ENCODE results near the gene C1orf105. TPM values are rescaled to one million over a fixed set of nuclear protein-coding genes. Genes with fewer than 3 reads are reported as not detected.

Gene C1orf105
- total RNA-seq, 1 donor from 2014 or later: not detected

DNA sequence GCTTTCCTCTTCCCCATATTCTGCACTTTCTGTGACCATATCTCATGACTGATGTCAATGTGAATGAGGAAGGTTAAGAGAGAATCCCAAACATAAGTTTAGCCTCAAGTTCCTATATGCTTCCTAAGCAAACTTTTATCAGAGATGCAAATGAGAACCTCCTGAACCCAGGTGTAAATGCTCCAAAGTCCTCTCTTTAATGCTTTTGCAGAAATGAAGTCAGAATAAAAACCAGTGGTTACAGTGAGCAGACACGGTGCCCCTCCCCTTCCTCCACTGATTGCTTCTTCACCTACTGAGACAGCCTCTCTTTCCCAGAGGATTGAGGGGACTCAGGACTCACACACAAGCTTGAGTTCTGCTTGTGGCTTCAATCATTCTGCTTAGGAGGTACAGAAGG lies 35.0 kb downstream of the C1orf105 start:
- Mint-ChIP-seq H3K4me1 (ENCODE audit: low read depth) (peaks cover 17% of the 10 kb centered on the region), H3K9me3 (no peaks in the 10 kb centered on the region), H3K36me3 (ENCODE audit: low read depth) (no peaks in the 10 kb centered on the region), H3K27me3 (ENCODE audit: low read depth) (peaks cover 24% of the 10 kb centered on the region), H3K4me3 (ENCODE audit: low read depth) (no peak overlapping the region), H3K27ac (no peak overlapping the region)
- DNase-seq (ENCODE audit: low spot score): no peak
- intact Hi-C loops (cut with micrococcal nuclease): no loop called here

DNA sequence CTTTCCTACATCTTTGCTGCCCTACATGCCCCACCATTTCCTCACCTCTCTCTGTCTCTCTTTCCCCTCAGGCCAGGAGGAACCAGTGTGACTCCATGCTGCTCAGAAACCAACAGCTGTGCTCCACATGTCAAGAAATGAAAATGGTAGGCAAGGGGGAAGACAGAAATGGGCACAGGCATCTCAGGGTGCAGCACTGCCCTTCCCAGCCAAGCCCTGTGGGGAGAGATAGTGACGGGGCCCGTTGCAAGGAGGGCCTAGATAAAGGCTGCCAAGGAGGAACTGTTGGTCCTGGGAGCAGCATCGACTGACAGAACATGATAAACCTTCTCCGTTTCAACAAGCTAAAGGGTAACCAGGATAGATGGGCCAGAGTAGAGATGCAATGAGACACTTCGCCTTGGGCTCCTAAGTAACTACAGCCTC lies 35.9 kb downstream of the C1orf105 start:
- peaks cover 8% of the 10 kb centered on the region for H3K4me1 Mint-ChIP-seq (ENCODE audit: low read depth)
- intact Hi-C loops (cut with micrococcal nuclease): no loop called here
- H3K27ac Mint-ChIP-seq: no peak overlapping the region
- no peaks in the 10 kb centered on the region for H3K36me3 Mint-ChIP-seq (ENCODE audit: low read depth)
- H3K27me3 Mint-ChIP-seq (ENCODE audit: low read depth): peaks cover 26% of the 10 kb centered on the region
- no peak overlapping the region for H3K4me3 Mint-ChIP-seq (ENCODE audit: low read depth)
- DNase-seq (ENCODE audit: low spot score): no peak
- H3K9me3 Mint-ChIP-seq: no peaks in the 10 kb centered on the region

DNA sequence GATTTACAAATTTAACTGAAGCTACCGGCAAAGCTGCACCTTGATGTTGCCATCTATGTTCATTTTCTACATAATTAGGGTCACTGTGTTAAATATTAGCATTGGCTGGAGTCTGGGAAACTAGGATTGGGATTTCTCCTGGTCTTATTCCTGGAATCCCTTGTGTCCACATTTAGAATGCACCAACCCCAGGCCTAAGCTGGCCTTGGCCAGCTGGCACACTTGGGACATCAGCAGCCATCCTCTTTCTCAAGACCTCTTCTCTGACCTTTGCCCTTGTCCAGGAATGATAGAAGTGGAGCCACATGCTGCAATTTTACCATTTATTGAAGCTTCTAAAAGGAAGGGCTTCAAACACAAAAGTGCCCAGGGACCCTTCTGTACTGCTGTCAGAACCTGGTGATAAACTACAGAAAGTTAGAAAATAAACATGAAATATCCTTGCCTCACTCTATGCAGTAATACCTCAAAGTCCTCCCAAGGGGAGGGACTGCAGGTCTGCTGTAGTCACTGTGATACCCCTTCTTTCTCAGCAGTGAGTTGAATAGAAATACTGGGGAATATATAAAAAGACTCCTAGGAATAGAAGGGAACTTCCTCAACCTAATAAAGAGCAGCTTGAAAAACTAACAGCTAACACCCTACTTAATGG lies 37.1 kb downstream of the C1orf105 start:
- no peak for DNase-seq (ENCODE audit: low spot score)
- intact Hi-C loops (cut with micrococcal nuclease): no loop called here
- Mint-ChIP-seq H3K27me3 (ENCODE audit: low read depth) (peaks cover 30% of the 10 kb centered on the region), H3K4me3 (ENCODE audit: low read depth) (no peak overlapping the region), H3K27ac (no peak overlapping the region), H3K9me3 (no peaks in the 10 kb centered on the region), H3K4me1 (ENCODE audit: low read depth) (peaks cover 4% of the 10 kb centered on the region), H3K36me3 (ENCODE audit: low read depth) (no peaks in the 10 kb centered on the region)

DNA sequence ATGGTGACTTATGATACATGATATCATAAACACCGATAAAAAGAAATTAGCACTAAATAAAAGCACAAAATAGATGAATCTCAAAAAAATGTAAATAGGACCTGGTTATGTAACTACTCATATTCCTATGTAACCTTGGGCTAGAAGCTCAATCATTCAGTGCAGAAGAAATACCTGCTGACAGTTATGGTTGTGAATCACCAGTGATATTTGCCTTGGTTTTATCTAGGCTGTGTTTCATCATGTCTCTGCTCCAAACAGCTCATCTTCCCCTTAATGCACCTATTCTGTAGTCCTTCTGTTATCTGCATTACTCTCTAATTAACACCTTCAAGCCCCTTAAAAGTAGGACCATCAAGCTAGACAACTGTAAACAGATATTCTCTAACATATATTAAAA lies 39.7 kb downstream of the C1orf105 start:
- H3K9me3 Mint-ChIP-seq: no peaks in the 10 kb centered on the region
- no peak overlapping the region for H3K4me3 Mint-ChIP-seq (ENCODE audit: low read depth)
- DNase-seq (ENCODE audit: low spot score): no peak
- H3K4me1 Mint-ChIP-seq (ENCODE audit: low read depth): no peaks in the 10 kb centered on the region
- H3K27me3 Mint-ChIP-seq (ENCODE audit: low read depth): peaks cover 28% of the 10 kb centered on the region
- H3K27ac Mint-ChIP-seq: no peak overlapping the region
- H3K36me3 Mint-ChIP-seq (ENCODE audit: low read depth): no peaks in the 10 kb centered on the region
- intact Hi-C loops (cut with micrococcal nuclease): no loop called here

DNA sequence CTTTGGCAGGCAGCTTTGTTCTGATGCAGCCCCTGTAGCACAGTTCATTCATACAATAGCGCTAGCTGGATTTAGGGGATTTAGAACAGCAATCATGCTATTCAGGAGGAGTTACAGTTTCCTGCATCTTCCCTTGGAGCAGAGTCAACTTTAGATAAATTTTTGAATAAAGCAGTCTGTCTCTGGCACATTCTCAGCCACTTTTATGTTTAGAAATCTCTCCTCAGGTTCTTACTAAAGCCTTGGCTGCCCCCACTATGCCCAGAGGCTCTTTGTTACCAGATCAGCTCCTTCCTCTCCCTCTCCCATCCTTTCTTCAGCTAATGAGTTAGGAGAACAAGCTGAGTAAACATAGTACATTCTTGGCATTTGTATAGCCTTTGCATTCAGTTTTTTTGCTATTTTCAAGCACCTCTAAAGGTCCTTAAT lies 40.4 kb downstream of the C1orf105 start:
- Mint-ChIP-seq H3K4me3 (ENCODE audit: low read depth) (no peak overlapping the region), H3K36me3 (ENCODE audit: low read depth) (no peaks in the 10 kb centered on the region), H3K4me1 (ENCODE audit: low read depth) (no peaks in the 10 kb centered on the region), H3K9me3 (no peaks in the 10 kb centered on the region), H3K27me3 (ENCODE audit: low read depth) (peaks cover 30% of the 10 kb centered on the region), H3K27ac (no peak overlapping the region)
- DNase-seq (ENCODE audit: low spot score): no peak
- intact Hi-C loops (cut with micrococcal nuclease): no loop called here

DNA sequence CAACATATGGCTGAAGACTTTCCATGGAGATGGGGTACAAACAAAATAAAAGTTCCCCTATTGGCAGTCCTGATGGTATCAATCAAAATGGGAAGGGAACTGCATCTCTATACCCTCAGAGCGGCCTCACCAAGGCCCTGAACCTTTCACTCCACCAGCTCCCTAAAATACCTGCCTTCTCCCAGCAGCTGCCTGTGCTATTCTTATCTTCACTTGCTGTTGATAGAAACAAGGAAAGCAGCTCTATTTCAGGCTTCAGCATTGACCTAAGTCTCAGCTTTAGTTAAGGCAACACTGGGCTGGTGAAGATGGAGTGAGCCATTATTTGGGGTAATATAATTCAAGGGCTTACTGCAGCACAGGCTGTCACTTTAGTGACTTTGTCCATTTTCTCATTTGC lies 45.1 kb downstream of the C1orf105 start:
- H3K27ac Mint-ChIP-seq: no peak overlapping the region
- no peaks in the 10 kb centered on the region for H3K4me1 Mint-ChIP-seq (ENCODE audit: low read depth)
- intact Hi-C loops (cut with micrococcal nuclease): no loop called here
- H3K36me3 Mint-ChIP-seq (ENCODE audit: low read depth): no peaks in the 10 kb centered on the region
- H3K27me3 Mint-ChIP-seq (ENCODE audit: low read depth): peaks cover 10% of the 10 kb centered on the region
- DNase-seq (ENCODE audit: low spot score): no peak
- H3K4me3 Mint-ChIP-seq (ENCODE audit: low read depth): no peak overlapping the region
- no peaks in the 10 kb centered on the region for H3K9me3 Mint-ChIP-seq

DNA sequence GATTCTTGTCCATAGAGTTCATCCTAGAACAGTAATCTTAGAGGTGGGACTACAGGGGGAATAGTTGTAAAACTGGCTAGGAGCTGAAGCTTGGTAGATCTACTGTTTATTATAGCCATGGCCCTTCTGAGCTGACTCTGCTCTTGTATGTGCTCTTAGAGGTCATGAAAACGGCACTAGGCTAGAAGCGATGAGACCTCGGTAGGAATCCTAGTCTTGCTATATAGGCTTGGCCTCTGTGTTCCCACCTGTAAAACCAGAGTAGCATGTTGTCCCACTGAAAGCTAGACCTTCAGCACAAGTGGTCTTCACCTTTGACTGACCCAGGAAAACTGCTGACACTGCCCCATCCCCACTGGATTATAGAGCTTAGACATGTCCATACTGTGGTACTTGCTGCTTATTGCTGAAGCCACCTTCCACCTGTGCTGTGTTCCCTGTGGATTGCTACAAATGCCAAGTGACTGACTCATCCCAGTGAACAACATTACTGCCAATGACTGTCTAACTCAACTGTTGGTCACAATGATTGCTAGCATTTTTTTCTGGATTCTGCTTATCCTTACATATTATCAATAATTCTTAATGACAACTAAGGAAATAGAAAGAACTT lies 46.4 kb downstream of the C1orf105 start:
- DNase-seq (ENCODE audit: low spot score): no peak
- intact Hi-C loops (cut with micrococcal nuclease): no loop called here
- no peak overlapping the region for H3K27ac Mint-ChIP-seq
- H3K4me1 Mint-ChIP-seq (ENCODE audit: low read depth): no peaks in the 10 kb centered on the region
- peaks cover 6% of the 10 kb centered on the region for H3K27me3 Mint-ChIP-seq (ENCODE audit: low read depth)
- H3K9me3 Mint-ChIP-seq: no peaks in the 10 kb centered on the region
- no peaks in the 10 kb centered on the region for H3K36me3 Mint-ChIP-seq (ENCODE audit: low read depth)
- no peak overlapping the region for H3K4me3 Mint-ChIP-seq (ENCODE audit: low read depth)

DNA sequence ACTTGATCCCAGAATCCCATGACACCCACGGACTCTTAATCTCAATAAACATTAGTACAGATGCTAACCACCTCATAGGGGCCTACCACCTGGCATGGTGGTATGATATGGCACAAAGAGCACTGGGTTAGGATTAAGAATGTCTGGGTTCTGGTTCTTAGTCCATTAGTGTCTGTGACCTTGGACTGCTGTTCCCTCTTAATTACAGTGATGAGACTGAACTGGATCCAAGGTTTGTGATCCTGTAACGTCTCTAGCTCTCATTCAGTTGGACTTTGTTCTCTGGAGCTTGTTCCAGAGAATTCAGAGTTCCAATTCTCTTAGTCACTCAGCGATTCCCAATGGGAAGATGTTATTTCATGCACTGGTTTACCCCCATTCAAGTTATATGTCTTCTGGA lies 47.0 kb downstream of the C1orf105 start:
- Mint-ChIP-seq H3K4me3 (ENCODE audit: low read depth) (no peak overlapping the region), H3K27ac (no peak overlapping the region), H3K9me3 (no peaks in the 10 kb centered on the region), H3K27me3 (ENCODE audit: low read depth) (peaks cover 4% of the 10 kb centered on the region), H3K36me3 (ENCODE audit: low read depth) (no peaks in the 10 kb centered on the region), H3K4me1 (ENCODE audit: low read depth) (no peaks in the 10 kb centered on the region)
- DNase-seq (ENCODE audit: low spot score): no peak
- intact Hi-C loops (cut with micrococcal nuclease): no loop called here

DNA sequence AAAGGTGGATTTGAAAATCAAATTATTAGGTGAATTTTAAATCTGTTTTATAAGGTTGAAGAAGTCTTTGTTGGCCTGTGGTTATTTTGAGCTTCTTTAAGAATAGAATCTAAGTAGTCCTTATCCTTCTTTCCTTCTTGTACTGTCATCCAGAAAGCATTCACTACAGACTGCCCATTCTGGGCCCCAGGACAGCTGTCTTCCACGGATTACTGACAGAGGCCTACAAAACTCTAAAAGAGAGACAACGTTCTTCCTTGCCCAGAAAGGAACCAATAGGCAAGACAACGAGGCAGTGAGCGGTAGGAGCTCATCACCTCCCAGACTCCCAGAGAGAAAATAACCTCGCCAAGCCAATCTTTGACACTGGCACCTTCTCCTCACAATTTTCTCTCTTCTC lies 47.8 kb downstream of the C1orf105 start:
- intact Hi-C loops (cut with micrococcal nuclease): no loop called here
- no peak for DNase-seq (ENCODE audit: low spot score)
- no peaks in the 10 kb centered on the region for H3K36me3 Mint-ChIP-seq (ENCODE audit: low read depth)
- H3K4me3 Mint-ChIP-seq (ENCODE audit: low read depth): no peak overlapping the region
- no peaks in the 10 kb centered on the region for H3K9me3 Mint-ChIP-seq
- no peaks in the 10 kb centered on the region for H3K4me1 Mint-ChIP-seq (ENCODE audit: low read depth)
- no peak overlapping the region for H3K27ac Mint-ChIP-seq
- H3K27me3 Mint-ChIP-seq (ENCODE audit: low read depth): peaks cover 8% of the 10 kb centered on the region

DNA sequence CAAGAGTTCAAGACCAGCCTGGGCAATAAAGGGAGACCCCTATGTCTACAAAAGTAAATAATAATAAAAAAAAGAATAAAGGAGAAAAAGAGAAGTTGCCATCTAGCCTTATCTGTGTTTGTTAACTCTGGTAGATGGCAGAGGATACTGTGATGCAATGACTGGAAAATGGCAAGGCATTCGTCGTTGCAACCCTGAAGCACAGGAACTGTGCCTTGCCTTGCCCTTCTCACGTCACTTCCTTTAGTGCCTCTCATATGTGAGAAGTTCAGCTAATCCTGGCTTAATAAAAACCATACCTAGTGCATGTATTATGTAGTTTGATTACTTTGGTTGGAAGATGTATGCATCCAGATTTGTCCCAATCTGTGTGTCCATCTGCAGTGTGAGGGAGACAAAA lies 49.2 kb downstream of the C1orf105 start:
- H3K4me1 Mint-ChIP-seq (ENCODE audit: low read depth): no peaks in the 10 kb centered on the region
- no peak overlapping the region for H3K4me3 Mint-ChIP-seq (ENCODE audit: low read depth)
- DNase-seq (ENCODE audit: low spot score): no peak
- H3K9me3 Mint-ChIP-seq: no peaks in the 10 kb centered on the region
- H3K27ac Mint-ChIP-seq: no peak overlapping the region
- no peaks in the 10 kb centered on the region for H3K36me3 Mint-ChIP-seq (ENCODE audit: low read depth)
- H3K27me3 Mint-ChIP-seq (ENCODE audit: low read depth): peaks cover 9% of the 10 kb centered on the region
- intact Hi-C loops (cut with micrococcal nuclease): no loop called here

DNA sequence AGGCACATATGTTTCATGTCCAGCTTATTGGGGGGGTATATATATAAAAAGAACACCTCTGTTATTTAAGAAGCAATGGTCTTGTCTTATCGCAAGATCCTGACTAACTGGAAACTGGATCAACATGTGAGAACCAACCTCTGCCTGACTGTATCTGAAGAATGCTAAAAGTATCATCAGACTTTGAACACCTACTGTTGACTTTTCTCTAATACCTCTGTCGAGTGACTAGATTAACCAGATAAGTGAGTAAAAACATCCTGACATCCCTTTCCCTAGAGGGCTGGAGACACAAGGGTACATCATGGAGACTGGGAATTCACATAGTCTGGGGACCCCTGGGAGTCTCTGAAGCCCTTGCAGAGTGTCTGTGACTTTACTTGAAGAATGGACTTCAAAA lies 49.7 kb downstream of the C1orf105 start:
- no peaks in the 10 kb centered on the region for H3K36me3 Mint-ChIP-seq (ENCODE audit: low read depth)
- H3K27me3 Mint-ChIP-seq (ENCODE audit: low read depth): peaks cover 9% of the 10 kb centered on the region
- no peaks in the 10 kb centered on the region for H3K4me1 Mint-ChIP-seq (ENCODE audit: low read depth)
- H3K27ac Mint-ChIP-seq: no peak overlapping the region
- no peak overlapping the region for H3K4me3 Mint-ChIP-seq (ENCODE audit: low read depth)
- H3K9me3 Mint-ChIP-seq: no peaks in the 10 kb centered on the region
- intact Hi-C loops (cut with micrococcal nuclease): no loop called here
- DNase-seq (ENCODE audit: low spot score): no peak

DNA sequence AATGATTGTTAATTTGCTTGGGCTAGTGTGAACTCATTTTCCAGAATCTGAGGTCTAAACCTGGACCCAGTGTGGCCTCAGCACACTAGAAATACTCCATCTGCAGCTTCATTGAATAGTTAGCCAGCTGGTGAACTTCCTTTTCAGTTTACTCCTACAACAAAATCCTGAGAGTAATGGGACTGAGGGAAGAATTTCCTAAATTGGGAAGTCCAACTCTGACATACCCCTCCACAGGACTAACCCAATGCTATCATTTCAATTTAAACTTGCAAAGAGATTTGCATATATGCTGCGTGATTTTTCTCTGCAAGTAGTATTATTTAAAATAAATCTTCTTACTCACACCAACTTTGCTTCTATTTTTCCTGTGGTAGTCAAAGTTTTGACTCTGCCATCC lies 51.2 kb downstream of the C1orf105 start:
- Mint-ChIP-seq H3K36me3 (ENCODE audit: low read depth) (no peaks in the 10 kb centered on the region), H3K27me3 (ENCODE audit: low read depth) (peaks cover 7% of the 10 kb centered on the region), H3K4me1 (ENCODE audit: low read depth) (no peaks in the 10 kb centered on the region), H3K27ac (no peak overlapping the region), H3K9me3 (no peaks in the 10 kb centered on the region), H3K4me3 (ENCODE audit: low read depth) (no peak overlapping the region)
- intact Hi-C loops (cut with micrococcal nuclease): no loop called here
- DNase-seq (ENCODE audit: low spot score): no peak

DNA sequence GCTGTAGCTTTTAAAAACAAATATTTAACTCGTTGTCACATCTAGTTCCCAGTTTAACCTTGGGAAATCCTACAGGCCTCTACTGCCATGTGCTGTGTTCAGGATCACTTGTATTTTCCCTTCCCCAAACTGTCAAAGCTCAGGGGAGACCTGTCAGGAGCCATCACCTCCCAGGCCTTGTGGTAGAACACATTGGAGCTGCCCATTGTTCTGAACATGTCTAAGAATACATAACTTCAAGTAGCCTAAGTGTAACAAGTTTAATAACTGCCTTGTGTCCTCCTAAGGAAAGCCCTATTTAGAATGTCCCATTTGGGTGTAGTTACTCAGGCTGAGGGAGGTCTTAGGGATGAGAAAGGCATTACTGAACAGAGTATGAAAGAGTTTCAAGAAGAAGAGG lies 52.0 kb downstream of the C1orf105 start:
- no peaks in the 10 kb centered on the region for H3K9me3 Mint-ChIP-seq
- no peaks in the 10 kb centered on the region for H3K4me1 Mint-ChIP-seq (ENCODE audit: low read depth)
- peaks cover 7% of the 10 kb centered on the region for H3K27me3 Mint-ChIP-seq (ENCODE audit: low read depth)
- DNase-seq (ENCODE audit: low spot score): no peak
- intact Hi-C loops (cut with micrococcal nuclease): no loop called here
- H3K27ac Mint-ChIP-seq: no peak overlapping the region
- no peak overlapping the region for H3K4me3 Mint-ChIP-seq (ENCODE audit: low read depth)
- H3K36me3 Mint-ChIP-seq (ENCODE audit: low read depth): no peaks in the 10 kb centered on the region
